Lung (tissue), 12 donors: ENCODE measurements around the gene SVIL. TPM values are rescaled to one million over a fixed set of nuclear protein-coding genes. Genes with fewer than 3 reads are reported as not detected.

Experiments
- ATAC-seq: fragments of 200-7000 bp; cut with Tn5 transposase; one replicate; pipeline ENCODE4 v1.9.1; 2020; ENCODE audit warnings: moderate number of reproducible peaks; ENCODE audit not compliant: insufficient read depth, low FRiP score
- DNase-seq, 3 donors: peaks; one replicate each; pipeline ENCODE4 v3.0.0-alpha.2; 2013 to 2017
- H3K27ac ChIP-seq, 2 donors: one replicate each; pipeline ENCODE4 v1.5.1; 2013; ENCODE audit warnings: mild to moderate bottlenecking in 2 of 2, moderate library complexity in 2 of 2, control low read depth in 1 of 2, inconsistent platforms in 1 of 2, low read depth in 1 of 2, low read length in 1 of 2
- H3K27me3 ChIP-seq, 3 donors: one replicate each; pipeline ENCODE4 v1.5.1; 2013; ENCODE audit warnings: low read length in 2 of 3; ENCODE audit not compliant: control insufficient read depth in 3 of 3, insufficient read depth in 3 of 3
- H3K36me3 ChIP-seq, 4 donors: one replicate each; pipeline ENCODE4 v1.5.1; 2013; ENCODE audit warnings: low read length in 4 of 4, mild to moderate bottlenecking in 1 of 4, moderate library complexity in 1 of 4; ENCODE audit not compliant: control insufficient read depth in 4 of 4, insufficient read depth in 4 of 4
- H3K4me1 ChIP-seq, 5 donors: one replicate each; pipeline ENCODE4 v1.5.1; 2013; ENCODE audit warnings: low read length in 5 of 5, mild to moderate bottlenecking in 2 of 5, moderate library complexity in 1 of 5; ENCODE audit not compliant: control insufficient read depth in 5 of 5, insufficient read depth in 5 of 5
- H3K4me3 ChIP-seq: one replicate; pipeline ENCODE4 v1.5.1; 2013; ENCODE audit warnings: mild to moderate bottlenecking, control low read depth, moderate library complexity
- H3K9ac ChIP-seq, 2 donors: one replicate each; pipeline ENCODE4 v1.5.1; 2013; ENCODE audit warnings: low read length in 2 of 2, control low read depth in 1 of 2; ENCODE audit not compliant: insufficient read depth in 1 of 2
- H3K9me3 ChIP-seq, 4 donors: one replicate each; pipeline ENCODE4 v1.5.1; 2013; ENCODE audit warnings: low read length in 3 of 4, mild to moderate bottlenecking in 1 of 4, moderate library complexity in 1 of 4; ENCODE audit not compliant: control insufficient read depth in 4 of 4, insufficient read depth in 3 of 4
- CTCF ChIP-seq: IDR thresholded peaks from 2 replicates; pipeline ENCODE4 v1.5.1; 2012; ENCODE audit warnings: mild to moderate bottlenecking; ENCODE audit errors: control extremely low read depth, extremely low read depth
- WGBS, 2 donors: extraction: QIAGEN DNeasy Blood & Tissue Kit; methylation state at CpG; one replicate each; pipeline ENCODE4 v1.1.7; 2013; 5-methylcytosine and 5-hydroxymethylcytosine counted together
- polyA plus RNA-seq, 2 donors: library from polyadenylated mRNA; stranded (reverse); fragments of 200-250 nt; gene quantifications; one replicate each; pipeline ENCODE4 v1.2.1, GENCODE V29; 2013
- total RNA-seq, 2 donors: library from RNA; depleted of rRNA in 1 of 2; stranded (reverse); fragments of >200 nt in 1 of 2; gene quantifications; one replicate each; pipeline ENCODE4 v1.2.1, GENCODE V29; 2014 to 2021
- donor health status: control.
- donor health status: control.
- donor health status: Bipolar disorder and iron deficiency.
- donor health status: healthy.
- donor health status: DM: yes; HTN: yes; CAD: no.

Gene SVIL
- total and polyA plus RNA-seq, 4 donors: 13.6 to 117 (median 44.0) TPM

- H3K27me3 ChIP-seq: no peaks in the 10 kb centered on the region
- no peak overlapping the region for H3K4me3 ChIP-seq
- 16 to 23% methylated on average over 10 of the region's 10 CpGs for WGBS, 2 donors
- H3K4me1 ChIP-seq: peaks cover 0 to 12% (median 2%) of the 10 kb centered on the region in 5 donors
- ATAC-seq: peak; percentile 93
- H3K9ac ChIP-seq: no peak overlapping the region
- peak; percentile 35 to 69 (median 55) for DNase-seq
- peak overlapping the region; percentile 48 to 86 for H3K27ac ChIP-seq
- peaks cover 0 to 3% (median 0%) of the 10 kb centered on the region in 4 donors for H3K9me3 ChIP-seq
- TF ChIP-seq CTCF: peak; percentile 5
- peaks cover 5 to 8% (median 6%) of the 10 kb centered on the region in 4 donors for H3K36me3 ChIP-seq
Observed at GRCh38 chr10:29658984-29659965, 24.5 kb upstream of the SVIL start.

- no peak for TF ChIP-seq CTCF
- ATAC-seq (no peak), DNase-seq (peak in 1 of 3 donors; percentile 8)
- H3K27ac ChIP-seq: no peak overlapping the region
- H3K4me3 ChIP-seq: no peak overlapping the region
- no peak overlapping the region for H3K9ac ChIP-seq
- 70 to 86% methylated on average over 9 of the region's 9 CpGs for WGBS, 2 donors
- H3K4me1 ChIP-seq: peaks cover 0 to 12% (median 2%) of the 10 kb centered on the region in 5 donors
- no peaks in the 10 kb centered on the region for H3K27me3 ChIP-seq
- H3K9me3 ChIP-seq: peaks cover 0 to 3% (median 0%) of the 10 kb centered on the region in 4 donors
- H3K36me3 ChIP-seq: peaks cover 5 to 8% (median 6%) of the 10 kb centered on the region in 4 donors
Observed at GRCh38 chr10:29657719-29658274, 23.0 kb upstream of the SVIL start.

GRCh38 chr10:29656451-29656992 is 21.8 kb upstream of the SVIL start:
- Histone ChIP-seq H3K27ac (no peak overlapping the region), H3K36me3 (peaks cover 5 to 8% (median 6%) of the 10 kb centered on the region in 4 donors), H3K9ac (no peak overlapping the region), H3K4me3 (no peak overlapping the region), H3K4me1 (peaks cover 0 to 12% (median 2%) of the 10 kb centered on the region in 5 donors), H3K9me3 (peaks cover 0 to 3% (median 0%) of the 10 kb centered on the region in 4 donors), H3K27me3 (no peaks in the 10 kb centered on the region)
- DNase-seq (no peak), ATAC-seq (no peak)
- 77 to 90% methylated on average over 2 of the region's 2 CpGs for WGBS, 2 donors
- TF ChIP-seq CTCF: no peak
